Dermis microvascular lymphatic vessel endothelial cell (primary cell): ENCODE measurements around the gene SLC30A2. TPM values are rescaled to one million over a fixed set of nuclear protein-coding genes. Genes with fewer than 3 reads are reported as not detected.

Experiments used
- DNase-seq, 2 donors: peaks; one replicate each; pipeline versions ENCODE4 v3.0.0 to v3.0.0-alpha.2; 2010; ENCODE audit warnings: low read depth in 2 of 2
- total RNA-seq: library from RNA; depleted of rRNA; stranded (reverse); fragments of >200 nt; gene quantifications from 2 replicates; pipeline ENCODE4 v1.2.1, GENCODE V29; 2014

SLC30A2 gene
- total RNA-seq, 1 donor from 2014 or later: not detected

- DNase-seq: no peak
Observed at GRCh38 chr1:26070296-26070962, 24.5 kb upstream of the SLC30A2 start.

- DNase-seq: no peak
Observed at GRCh38 chr1:26069941-26070295, 24.0 kb upstream of the SLC30A2 start.

- no peak for DNase-seq
Observed at GRCh38 chr1:26067432-26067911, 21.6 kb upstream of the SLC30A2 start, which contains the start of gene TRIM63. TRIM63 (minus strand) TSS chr1:26067630; CDS start chr1:26067494, 136 bp downstream.

- DNase-seq: no peak
Observed at GRCh38 chr1:26066857-26067256, 20.9 kb upstream of the SLC30A2 start.

GRCh38 chr1:26066160-26066559 lies 20.2 kb upstream of the SLC30A2 start:
- no peak for DNase-seq

GRCh38 chr1:26064553-26064952 lies 18.6 kb upstream of the SLC30A2 start:
- no peak for DNase-seq

- no peak for DNase-seq
Observed at GRCh38 chr1:26060832-26061574, 15.1 kb upstream of the SLC30A2 start.

GRCh38 chr1:26059906-26060305 lies 14.0 kb upstream of the SLC30A2 start:
- no peak for DNase-seq

GRCh38 chr1:26058052-26058595 lies 12.2 kb upstream of the SLC30A2 start:
- no peak for DNase-seq

- DNase-seq: no peak
Observed at GRCh38 chr1:26057189-26057588, 11.3 kb upstream of the SLC30A2 start.

GRCh38 chr1:26055041-26055440 lies 9.1 kb upstream of the SLC30A2 start:
- DNase-seq: no peak

GRCh38 chr1:26053718-26054560 lies 8.0 kb upstream of the SLC30A2 start:
- no peak for DNase-seq

GRCh38 chr1:26050248-26050640 lies 4.3 kb upstream of the SLC30A2 start:
- DNase-seq: no peak

GRCh38 chr1:26049531-26050247 lies 3.8 kb upstream of the SLC30A2 start:
- DNase-seq: no peak

- no peak for DNase-seq
Observed at GRCh38 chr1:26047278-26047874, 1.5 kb upstream of the SLC30A2 start.

GRCh38 chr1:26046246-26047095 lies 553 bp upstream of the SLC30A2 start:
- DNase-seq: no peak

- DNase-seq: no peak
Observed at GRCh38 chr1:26044971-26045721, 772 bp downstream of the SLC30A2 start.

GRCh38 chr1:26044414-26044813 lies 1.5 kb downstream of the SLC30A2 start:
- DNase-seq: no peak

GRCh38 chr1:26043765-26044164 lies 2.2 kb downstream of the SLC30A2 start:
- no peak for DNase-seq
